Liver (tissue), 9 donors: Measurements from ENCODE around the gene ZNF738. TPM values are rescaled to one million over a fixed set of nuclear protein-coding genes. Genes with fewer than 3 reads are reported as not detected.

ENCODE experiments used
- DNase-seq: peaks from one replicate; pipeline ENCODE4 v3.0.0-alpha.2; 2017; ENCODE audit warnings: low spot score
- H3K27ac ChIP-seq, 2 donors: one replicate each; pipeline ENCODE4 v1.7.0; 2013; ENCODE audit warnings: inconsistent platforms in 2 of 2, low read length in 2 of 2, control low read depth in 1 of 2, low read depth in 1 of 2, mild to moderate bottlenecking in 1 of 2
- H3K27me3 ChIP-seq, 4 donors: one replicate each; pipeline versions ENCODE4 v1.6.1 to v1.7.0; 2013; ENCODE audit warnings: low read length in 3 of 4, inconsistent platforms in 1 of 4, mild to moderate bottlenecking in 1 of 4, moderate library complexity in 1 of 4; ENCODE audit not compliant: control insufficient read depth in 4 of 4, insufficient read depth in 4 of 4
- H3K36me3 ChIP-seq, 4 donors: one replicate each; pipeline versions ENCODE4 v1.6.1 to v1.7.0; 2013; ENCODE audit warnings: low read length in 3 of 4, mild to moderate bottlenecking in 3 of 4, low read depth in 1 of 4, moderate library complexity in 1 of 4; ENCODE audit not compliant: control insufficient read depth in 4 of 4, insufficient read depth in 3 of 4
- H3K4me1 ChIP-seq, 4 donors: one replicate each; pipeline versions ENCODE4 v1.6.1 to v1.7.0; 2013; ENCODE audit warnings: low read length in 3 of 4, mild to moderate bottlenecking in 3 of 4, moderate library complexity in 1 of 4; ENCODE audit not compliant: control insufficient read depth in 4 of 4, insufficient read depth in 4 of 4
- H3K4me3 ChIP-seq, 3 donors: one replicate each; pipeline versions ENCODE4 v1.6.1 to v1.7.0; 2013; ENCODE audit warnings: low read length in 3 of 3, control low read depth in 1 of 3, low read depth in 1 of 3, mild to moderate bottlenecking in 1 of 3
- H3K9ac ChIP-seq, 2 donors: one replicate each; pipeline ENCODE4 v1.7.0; 2013; ENCODE audit warnings: low read length in 2 of 2, mild to moderate bottlenecking in 2 of 2, moderate library complexity in 2 of 2, control low read depth in 1 of 2, low read depth in 1 of 2
- H3K9me3 ChIP-seq, 4 donors: one replicate each; pipeline versions ENCODE4 v1.6.1 to v1.7.0; 2013; ENCODE audit warnings: low read length in 3 of 4; ENCODE audit not compliant: control insufficient read depth in 4 of 4
- CTCF ChIP-seq: fragments of 150-350 bp; IDR thresholded peaks from 2 replicates; pipeline ENCODE4 v1.5.1; 2017; ENCODE audit warnings: improper control_type of control experiment, low read depth, low read length; ENCODE audit not compliant: missing input control
- EGR1 ChIP-seq, 2 donors: IDR thresholded peaks; 2 replicates each; pipeline ENCODE4 v1.6.1; 2016 to 2018; ENCODE audit warnings: antibody characterized with exemption in 2 of 2, low read depth in 2 of 2
- FOXA1 ChIP-seq: IDR thresholded peaks from 2 replicates; pipeline ENCODE4 v1.6.1; 2016; ENCODE audit warnings: antibody characterized with exemption
- GABPA ChIP-seq, 2 donors: IDR thresholded peaks in 1 of 2; conservative IDR thresholded peaks in 1 of 2; 2 replicates each; pipeline ENCODE4 v1.6.1; 2016; ENCODE audit warnings: antibody characterized with exemption in 2 of 2, mild to moderate bottlenecking in 1 of 2, moderate library complexity in 1 of 2
- HNF4A ChIP-seq, 2 donors: conservative IDR thresholded peaks; 2 replicates each; pipeline ENCODE4 v1.6.1; 2016; ENCODE audit warnings: antibody characterized with exemption in 2 of 2, mild to moderate bottlenecking in 2 of 2
- HNF4G ChIP-seq: IDR thresholded peaks from 2 replicates; pipeline ENCODE4 v1.6.1; 2016; ENCODE audit warnings: antibody characterized with exemption
- JUND ChIP-seq, 2 donors: IDR thresholded peaks; 2 replicates each; pipeline ENCODE4 v1.6.1; 2016; ENCODE audit warnings: antibody characterized with exemption in 2 of 2
- MAX ChIP-seq: IDR thresholded peaks from 2 replicates; pipeline ENCODE4 v1.6.1; 2016; ENCODE audit warnings: antibody characterized with exemption
- NR2F2 ChIP-seq: IDR thresholded peaks from 2 replicates; pipeline ENCODE4 v1.6.1; 2016; ENCODE audit warnings: antibody characterized with exemption
- RAD21 ChIP-seq, 2 donors: IDR thresholded peaks; 2 replicates each; pipeline ENCODE4 v1.6.1; 2016; ENCODE audit warnings: antibody characterized with exemption in 2 of 2, mild to moderate bottlenecking in 2 of 2
- RXRA ChIP-seq, 2 donors: IDR thresholded peaks; 2 replicates each; pipeline ENCODE4 v1.6.1; 2017 to 2018; ENCODE audit warnings: antibody characterized with exemption in 2 of 2, mild to moderate bottlenecking in 1 of 2
- SP1 ChIP-seq: IDR thresholded peaks from 2 replicates; pipeline ENCODE4 v1.6.1; 2018; ENCODE audit warnings: antibody characterized with exemption, mild to moderate bottlenecking
- YY1 ChIP-seq: IDR thresholded peaks from 2 replicates; pipeline ENCODE4 v1.6.1; 2016; ENCODE audit warnings: antibody characterized with exemption, mild to moderate bottlenecking
- WGBS: extraction: QIAGEN DNeasy Blood & Tissue Kit; methylation state at CpG from one replicate; pipeline ENCODE4 v1.1.7; 2013; 5-methylcytosine and 5-hydroxymethylcytosine counted together
- polyA plus RNA-seq, 2 donors: library from polyadenylated mRNA; stranded (reverse) in 1 of 2; unstranded in 1 of 2; fragments of 200-250 nt in 1 of 2; fragments of >200 nt in 1 of 2; fragmentation: Nextera tagmentation in 1 of 2; extraction: Ambion mirVana in 1 of 2; gene quantifications; one replicate each; pipeline versions ENCODE4 v1.2.1 to v1.2.3, GENCODE V29; 2013 to 2015
- total RNA-seq, 2 donors: library from RNA; depleted of rRNA; stranded (reverse); fragments of >200 nt; gene quantifications; one replicate each; pipeline ENCODE4 v1.2.3, GENCODE V29; 2014
- TF ChIP-seq, protein P1 (sequence below): IDR thresholded peaks from 2 replicates; pipeline ENCODE4 v1.6.1; 2016; ENCODE audit warnings: antibody characterized with exemption
- TF ChIP-seq, protein P2 (sequence below): IDR thresholded peaks from 2 replicates; pipeline ENCODE4 v1.6.1; 2016; ENCODE audit warnings: antibody characterized with exemption
- TF ChIP-seq, protein P3 (sequence below): IDR thresholded peaks from 2 replicates; pipeline ENCODE4 v1.6.1; 2016; ENCODE audit warnings: antibody characterized with exemption, mild to moderate bottlenecking
- donor health status: healthy.
- donor health status: healthy.
- donor health status: healthy.
- donor health status: healthy.
- donor health status: healthy.

ZNF738 gene
- total and polyA plus RNA-seq, 4 donors: 0.29 to 4.5 (median 0.58) TPM

DNA sequence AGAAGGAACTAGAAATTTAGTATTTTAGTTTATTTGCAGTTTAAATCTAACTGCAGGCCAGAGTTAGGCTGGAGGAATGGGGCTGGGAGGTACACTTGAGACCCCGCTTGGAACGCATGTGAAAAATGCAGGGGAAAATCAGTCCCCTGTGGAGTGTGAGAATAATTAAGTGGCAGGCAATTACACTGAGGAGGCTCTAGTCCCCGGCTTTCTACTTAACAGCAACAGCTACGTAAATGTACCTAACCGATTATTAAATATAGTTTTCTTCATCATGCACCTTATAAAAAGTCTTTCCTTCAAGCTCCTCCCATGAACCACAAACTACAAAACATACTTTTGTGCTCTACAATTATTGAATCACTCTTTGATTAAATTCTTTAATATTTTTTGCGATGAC, 30.4 kb upstream of the ZNF738 start:
- peaks cover 0 to 7% (median 5%) of the 10 kb centered on the region in 4 donors for H3K4me1 ChIP-seq
- DNase-seq: no peak
- TF ChIP-seq SP1 (no peak), NR2F2 (no peak), HNF4A (conservative IDR thresholded peaks at IDR 0.05) (no peak), EGR1 (IDR thresholded peaks at IDR 0.05; ENCODE audit: low read depth in 2 of 2) (no peak), CTCF (no peak), RXRA (IDR thresholded peaks at IDR 0.05) (no peak), JUND (IDR thresholded peaks at IDR 0.05) (no peak), FOXA1 (no peak), GABPA (IDR thresholded peaks at IDR 0.05 in 1 of 2, conservative IDR thresholded peaks at IDR 0.05 in 1 of 2) (no peak), MAX (no peak), RAD21 (IDR thresholded peaks at IDR 0.05) (no peak), YY1 (no peak), HNF4G (no peak)
- TF ChIP-seq, protein P1, sequence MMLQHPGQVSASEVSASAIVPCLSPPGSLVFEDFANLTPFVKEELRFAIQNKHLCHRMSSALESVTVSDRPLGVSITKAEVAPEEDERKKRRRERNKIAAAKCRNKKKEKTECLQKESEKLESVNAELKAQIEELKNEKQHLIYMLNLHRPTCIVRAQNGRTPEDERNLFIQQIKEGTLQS: no peak
- TF ChIP-seq, protein P2, sequence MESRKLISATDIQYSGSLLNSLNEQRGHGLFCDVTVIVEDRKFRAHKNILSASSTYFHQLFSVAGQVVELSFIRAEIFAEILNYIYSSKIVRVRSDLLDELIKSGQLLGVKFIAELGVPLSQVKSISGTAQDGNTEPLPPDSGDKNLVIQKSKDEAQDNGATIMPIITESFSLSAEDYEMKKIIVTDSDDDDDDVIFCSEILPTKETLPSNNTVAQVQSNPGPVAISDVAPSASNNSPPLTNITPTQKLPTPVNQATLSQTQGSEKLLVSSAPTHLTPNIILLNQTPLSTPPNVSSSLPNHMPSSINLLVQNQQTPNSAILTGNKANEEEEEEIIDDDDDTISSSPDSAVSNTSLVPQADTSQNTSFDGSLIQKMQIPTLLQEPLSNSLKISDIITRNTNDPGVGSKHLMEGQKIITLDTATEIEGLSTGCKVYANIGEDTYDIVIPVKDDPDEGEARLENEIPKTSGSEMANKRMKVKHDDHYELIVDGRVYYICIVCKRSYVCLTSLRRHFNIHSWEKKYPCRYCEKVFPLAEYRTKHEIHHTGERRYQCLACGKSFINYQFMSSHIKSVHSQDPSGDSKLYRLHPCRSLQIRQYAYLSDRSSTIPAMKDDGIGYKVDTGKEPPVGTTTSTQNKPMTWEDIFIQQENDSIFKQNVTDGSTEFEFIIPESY: no peak
- TF ChIP-seq, protein P3, sequence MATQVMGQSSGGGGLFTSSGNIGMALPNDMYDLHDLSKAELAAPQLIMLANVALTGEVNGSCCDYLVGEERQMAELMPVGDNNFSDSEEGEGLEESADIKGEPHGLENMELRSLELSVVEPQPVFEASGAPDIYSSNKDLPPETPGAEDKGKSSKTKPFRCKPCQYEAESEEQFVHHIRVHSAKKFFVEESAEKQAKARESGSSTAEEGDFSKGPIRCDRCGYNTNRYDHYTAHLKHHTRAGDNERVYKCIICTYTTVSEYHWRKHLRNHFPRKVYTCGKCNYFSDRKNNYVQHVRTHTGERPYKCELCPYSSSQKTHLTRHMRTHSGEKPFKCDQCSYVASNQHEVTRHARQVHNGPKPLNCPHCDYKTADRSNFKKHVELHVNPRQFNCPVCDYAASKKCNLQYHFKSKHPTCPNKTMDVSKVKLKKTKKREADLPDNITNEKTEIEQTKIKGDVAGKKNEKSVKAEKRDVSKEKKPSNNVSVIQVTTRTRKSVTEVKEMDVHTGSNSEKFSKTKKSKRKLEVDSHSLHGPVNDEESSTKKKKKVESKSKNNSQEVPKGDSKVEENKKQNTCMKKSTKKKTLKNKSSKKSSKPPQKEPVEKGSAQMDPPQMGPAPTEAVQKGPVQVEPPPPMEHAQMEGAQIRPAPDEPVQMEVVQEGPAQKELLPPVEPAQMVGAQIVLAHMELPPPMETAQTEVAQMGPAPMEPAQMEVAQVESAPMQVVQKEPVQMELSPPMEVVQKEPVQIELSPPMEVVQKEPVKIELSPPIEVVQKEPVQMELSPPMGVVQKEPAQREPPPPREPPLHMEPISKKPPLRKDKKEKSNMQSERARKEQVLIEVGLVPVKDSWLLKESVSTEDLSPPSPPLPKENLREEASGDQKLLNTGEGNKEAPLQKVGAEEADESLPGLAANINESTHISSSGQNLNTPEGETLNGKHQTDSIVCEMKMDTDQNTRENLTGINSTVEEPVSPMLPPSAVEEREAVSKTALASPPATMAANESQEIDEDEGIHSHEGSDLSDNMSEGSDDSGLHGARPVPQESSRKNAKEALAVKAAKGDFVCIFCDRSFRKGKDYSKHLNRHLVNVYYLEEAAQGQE: no peak
- H3K9me3 ChIP-seq: peaks cover 0 to 2% (median 0%) of the 10 kb centered on the region in 4 donors
- no peaks in the 10 kb centered on the region for H3K27me3 ChIP-seq
- peak overlapping the region; percentile 50 to 90 for H3K9ac ChIP-seq
- WGBS: 26% methylated on average over 6 of the region's 6 CpGs
- peak overlapping the region; percentile 79 to 91 (median 79) for H3K4me3 ChIP-seq
- peak overlapping the region; percentile 71 to 77 for H3K27ac ChIP-seq
- peaks cover 0 to 2% (median under 1%) of the 10 kb centered on the region in 4 donors for H3K36me3 ChIP-seq
